Fibroblast of villous mesenchyme (primary cell): Measurements from ENCODE around the gene DCDC1. TPM values are rescaled to one million over a fixed set of nuclear protein-coding genes. Genes with fewer than 3 reads are reported as not detected.

Source experiments
- DNase-seq: peaks from one replicate; pipeline ENCODE4 v3.0.0-alpha.2; 2010; ENCODE audit warnings: low read depth
- H3K4me3 ChIP-seq: 2 replicates; pipeline ENCODE4 v1.5.1; 2011; ENCODE audit warnings: low read depth, mild to moderate bottlenecking, low read length
- total RNA-seq: library from RNA; depleted of rRNA; stranded (reverse); fragments of >200 nt; gene quantifications from 2 replicates; pipeline ENCODE4 v1.2.3, GENCODE V29; 2012
- TF ChIP-seq, protein P1 (sequence below): IDR thresholded peaks from 2 replicates; pipeline ENCODE4 v1.5.1; 2012; ENCODE audit warnings: low read depth, mild to moderate bottlenecking, low read length; ENCODE audit not compliant: insufficient read depth

The DCDC1 gene
- total RNA-seq, 1 donor, result 0.43 TPM

DNA sequence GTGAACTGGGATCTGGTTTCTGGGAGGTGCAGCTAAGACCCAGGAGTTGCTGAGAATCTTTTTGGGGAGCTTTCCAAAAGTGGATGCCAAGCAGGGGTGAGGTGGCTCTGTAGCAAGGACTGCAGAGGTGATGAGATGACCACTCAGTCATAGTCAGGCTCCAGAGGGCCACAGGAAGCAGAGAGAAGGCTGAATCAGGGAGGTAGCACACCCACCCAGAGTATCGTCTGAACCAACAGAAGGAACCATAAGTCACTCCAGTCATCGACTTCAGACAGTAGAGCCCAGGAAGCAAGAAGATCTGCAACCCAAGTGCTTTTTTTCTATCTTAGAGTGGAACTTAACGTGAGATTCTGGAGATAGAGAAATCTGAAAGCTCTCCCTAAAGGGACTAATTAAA lies 447.7 kb downstream of the DCDC1 start:
- TF ChIP-seq, protein P1, sequence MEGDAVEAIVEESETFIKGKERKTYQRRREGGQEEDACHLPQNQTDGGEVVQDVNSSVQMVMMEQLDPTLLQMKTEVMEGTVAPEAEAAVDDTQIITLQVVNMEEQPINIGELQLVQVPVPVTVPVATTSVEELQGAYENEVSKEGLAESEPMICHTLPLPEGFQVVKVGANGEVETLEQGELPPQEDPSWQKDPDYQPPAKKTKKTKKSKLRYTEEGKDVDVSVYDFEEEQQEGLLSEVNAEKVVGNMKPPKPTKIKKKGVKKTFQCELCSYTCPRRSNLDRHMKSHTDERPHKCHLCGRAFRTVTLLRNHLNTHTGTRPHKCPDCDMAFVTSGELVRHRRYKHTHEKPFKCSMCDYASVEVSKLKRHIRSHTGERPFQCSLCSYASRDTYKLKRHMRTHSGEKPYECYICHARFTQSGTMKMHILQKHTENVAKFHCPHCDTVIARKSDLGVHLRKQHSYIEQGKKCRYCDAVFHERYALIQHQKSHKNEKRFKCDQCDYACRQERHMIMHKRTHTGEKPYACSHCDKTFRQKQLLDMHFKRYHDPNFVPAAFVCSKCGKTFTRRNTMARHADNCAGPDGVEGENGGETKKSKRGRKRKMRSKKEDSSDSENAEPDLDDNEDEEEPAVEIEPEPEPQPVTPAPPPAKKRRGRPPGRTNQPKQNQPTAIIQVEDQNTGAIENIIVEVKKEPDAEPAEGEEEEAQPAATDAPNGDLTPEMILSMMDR, result no peak
- no peak for DNase-seq
- no peak overlapping the region for H3K4me3 ChIP-seq

- no peak for DNase-seq
- TF ChIP-seq, protein P1, result no peak
- no peak overlapping the region for H3K4me3 ChIP-seq
These were observed 450.0 kb downstream of the DCDC1 start for GRCh38 chr11:30919389-30920152.

- DNase-seq, result peak; percentile 40
- H3K4me3 ChIP-seq, result no peak overlapping the region
- TF ChIP-seq, protein P1, result peak; percentile 63
These were observed 451.6 kb downstream of the DCDC1 start for GRCh38 chr11:30917859-30918478.

DNA sequence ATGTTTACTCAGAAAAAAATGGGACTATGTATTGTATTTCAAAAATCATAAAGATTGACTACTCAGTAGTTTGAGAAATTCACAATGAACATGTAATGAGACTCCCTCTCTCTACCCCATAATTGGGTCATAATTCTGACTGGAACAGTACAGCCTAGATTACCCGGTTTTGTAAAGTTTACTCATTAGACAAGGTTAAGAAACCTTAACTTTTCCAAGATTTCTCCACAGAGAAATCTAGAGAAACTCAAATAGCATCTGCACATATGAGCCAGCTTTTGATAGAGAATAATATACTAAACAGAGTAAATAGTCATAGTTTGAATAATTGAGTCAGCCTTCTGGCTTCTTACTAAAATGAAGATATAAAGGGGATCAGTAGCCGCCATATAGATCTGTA lies 452.3 kb downstream of the DCDC1 start:
- no peak overlapping the region for H3K4me3 ChIP-seq
- TF ChIP-seq, protein P1, result no peak
- no peak for DNase-seq

GRCh38 chr11:30916764-30917163 lies 452.8 kb downstream of the DCDC1 start:
- H3K4me3 ChIP-seq, result no peak overlapping the region
- TF ChIP-seq, protein P1, result no peak
- DNase-seq, result no peak

- H3K4me3 ChIP-seq, result no peak overlapping the region
- TF ChIP-seq, protein P1, result peak; percentile 57
- DNase-seq, result peak; percentile 23
These were observed 455.3 kb downstream of the DCDC1 start for GRCh38 chr11:30914143-30914762.
